ENCODE measurements around the gene ALDH4A1. TPM values are rescaled to one million over a fixed set of nuclear protein-coding genes. Genes with fewer than 3 reads are reported as not detected.
A peak's percentile ranks its signal among the peaks of the same experiment; 100 is the strongest.

The ALDH4A1 gene
- total and polyA plus RNA-seq, 9 of the 15 experiments (the other 6 are each of a cell fraction or from before 2014, with no cell fraction given), result 0.27 to 31.4 (median 16.6) TPM

GRCh38 chr1:18869847-18870594 is 32.3 kb downstream of the ALDH4A1 start:
- ChIA-PET POLR2A (no interaction called here), CTCF (ENCODE audit: low intra/inter-chr PET ratio) (interaction anchor here (0.7 kb wide), 1 partner anchor 44 kb away, joined by 3 read pairs; no protein-coding TSS in a partner anchor)
- no peaks in the 10 kb centered on the region for H3K36me3 ChIP-seq (ENCODE audit: control insufficient read depth, insufficient read depth, low read length)
- in situ Hi-C loops (cut with MboI), result no loop called here
- DNase-seq (ENCODE audit: extremely low read depth in 1 of 4, low spot score in 3 of 4) (no peak), ATAC-seq (no peak), FAIRE-seq (peak; percentile 11)
- peaks cover 0 to 7% of the 10 kb centered on the region in 2 experiments; a peak in 1 of 5 replicates for H3K4me1 ChIP-seq (replicated peaks in 1 of 2; ENCODE audit: control insufficient read depth in 2 of 2, insufficient read depth in 2 of 2, low read length in 2 of 2)
- 8% methylated on average over 9 of the region's 9 CpGs for WGBS (ENCODE audit: insufficient coverage, low coverage, missing lambda C conversion rate)
- peaks cover 21% of the 10 kb centered on the region for H4K20me1 ChIP-seq (replicated peaks; ENCODE audit: control insufficient read depth, insufficient read depth, low read length)
- no peak overlapping the region for H3K27ac ChIP-seq (ENCODE audit: extremely low read depth, low read depth, low read length)
- H3K9ac ChIP-seq (ENCODE audit: insufficient read depth in 1 of 2, low read depth in 2 of 2, low read length in 2 of 2), result no peak overlapping the region
- no peaks in the 10 kb centered on the region for H3K9me3 ChIP-seq (replicated peaks; ENCODE audit: control insufficient read depth, insufficient read depth, low read depth, low read length)
- no peak overlapping the region for H2AFZ ChIP-seq (ENCODE audit: low read depth, low read length)
- no peaks in the 10 kb centered on the region for H3K9me1 ChIP-seq (ENCODE audit: control insufficient read depth, insufficient read depth, low read length)
- TF ChIP-seq ZNF134 (CRISPR knock-in tag; conservative IDR thresholded peaks at IDR 0.05) (peak; percentile 89), TAF7 (tag; IDR thresholded peaks at IDR 0.05) (no peak)
- H3K4me3 ChIP-seq, result no peak overlapping the region
- no peak overlapping the region for H3K4me2 ChIP-seq (ENCODE audit: insufficient read depth, low read length)
- H3K27me3 ChIP-seq (ENCODE audit: control insufficient read depth in 2 of 2, insufficient read depth in 2 of 2, low read length in 2 of 2), result peaks cover 36 to 49% of the 10 kb centered on the region in 2 experiments; a peak in 4 of 5 replicates
- H3K79me2 ChIP-seq (ENCODE audit: control insufficient read depth, insufficient read depth, low read length), result no peaks in the 10 kb centered on the region
- intact Hi-C loops (cut with micrococcal nuclease), result no loop called here
- no TSS peak for BruUV-seq (replicated peaks)

GRCh38 chr1:18868801-18869424 is 33.4 kb downstream of the ALDH4A1 start:
- Histone ChIP-seq H3K9ac (ENCODE audit: insufficient read depth in 1 of 2, low read depth in 2 of 2, low read length in 2 of 2) (no peak overlapping the region), H3K9me3 (replicated peaks; ENCODE audit: control insufficient read depth, insufficient read depth, low read depth, low read length) (no peaks in the 10 kb centered on the region), H3K9me1 (ENCODE audit: control insufficient read depth, insufficient read depth, low read length) (no peaks in the 10 kb centered on the region), H3K27ac (ENCODE audit: extremely low read depth, low read depth, low read length) (no peak overlapping the region), H3K4me2 (ENCODE audit: insufficient read depth, low read length) (no peak overlapping the region), H3K4me1 (replicated peaks in 1 of 2; ENCODE audit: control insufficient read depth in 2 of 2, insufficient read depth in 2 of 2, low read length in 2 of 2) (no peaks in the 10 kb centered on the region), H2AFZ (ENCODE audit: low read depth, low read length) (no peak overlapping the region), H3K27me3 (ENCODE audit: control insufficient read depth in 2 of 2, insufficient read depth in 2 of 2, low read length in 2 of 2) (peaks cover 38 to 56% of the 10 kb centered on the region in 2 experiments; a peak in 4 of 5 replicates), H3K4me3 (no peak overlapping the region), H4K20me1 (replicated peaks; ENCODE audit: control insufficient read depth, insufficient read depth, low read length) (peaks cover 17% of the 10 kb centered on the region), H3K36me3 (ENCODE audit: control insufficient read depth, insufficient read depth, low read length) (no peaks in the 10 kb centered on the region), H3K79me2 (ENCODE audit: control insufficient read depth, insufficient read depth, low read length) (no peaks in the 10 kb centered on the region)
- WGBS (ENCODE audit: insufficient coverage, low coverage, missing lambda C conversion rate), result under 1% methylated on average over 12 of the region's 12 CpGs
- no TSS peak for BruUV-seq (replicated peaks)
- ChIA-PET CTCF (ENCODE audit: low intra/inter-chr PET ratio) (no interaction called here), POLR2A (no interaction called here)
- in situ Hi-C loops (cut with MboI) (no loop called here), intact Hi-C loops (cut with micrococcal nuclease) (no loop called here)
- ATAC-seq (no peak), FAIRE-seq (no peak), DNase-seq (ENCODE audit: extremely low read depth in 1 of 4, low spot score in 3 of 4) (no peak)
- no peak for TF ChIP-seq STAG1 (CRISPR knock-in tag; IDR thresholded peaks at IDR 0.05; ENCODE audit: borderline replicate concordance)
- TF ChIP-seq ZNF217 (CRISPR knock-in tag; IDR thresholded peaks at IDR 0.05), result no peak
- no peak for TF ChIP-seq ZNF121 (CRISPR knock-in tag; conservative IDR thresholded peaks at IDR 0.05)
- no peak for TF ChIP-seq SPI1 (IDR thresholded peaks at IDR 0.05; ENCODE audit: borderline replicate concordance, low read depth, low read length)
- TF ChIP-seq BRD4 (IDR thresholded peaks at IDR 0.05), result no peak
- TF ChIP-seq CHCHD3 (CRISPR knock-in tag; IDR thresholded peaks at IDR 0.05), result no peak
- no peak for TF ChIP-seq SETDB1 (IDR thresholded peaks at IDR 0.05; ENCODE audit: low read length)
- TF ChIP-seq, protein P1, sequence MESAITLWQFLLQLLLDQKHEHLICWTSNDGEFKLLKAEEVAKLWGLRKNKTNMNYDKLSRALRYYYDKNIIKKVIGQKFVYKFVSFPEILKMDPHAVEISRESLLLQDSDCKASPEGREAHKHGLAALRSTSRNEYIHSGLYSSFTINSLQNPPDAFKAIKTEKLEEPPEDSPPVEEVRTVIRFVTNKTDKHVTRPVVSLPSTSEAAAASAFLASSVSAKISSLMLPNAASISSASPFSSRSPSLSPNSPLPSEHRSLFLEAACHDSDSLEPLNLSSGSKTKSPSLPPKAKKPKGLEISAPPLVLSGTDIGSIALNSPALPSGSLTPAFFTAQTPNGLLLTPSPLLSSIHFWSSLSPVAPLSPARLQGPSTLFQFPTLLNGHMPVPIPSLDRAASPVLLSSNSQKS (CRISPR knock-in tag; IDR thresholded peaks at IDR 0.05), result no peak
- TF ChIP-seq TCF7L2 (IDR thresholded peaks at IDR 0.05; ENCODE audit: low read depth, low read length), result no peak
- no peak for TF ChIP-seq ELF4 (CRISPR knock-in tag; IDR thresholded peaks at IDR 0.05)
- TF ChIP-seq RHOXF2B (CRISPR knock-in tag; conservative IDR thresholded peaks at IDR 0.05), result no peak
- TF ChIP-seq SREBF1 (IDR thresholded peaks at IDR 0.05; ENCODE audit: borderline replicate concordance, low read depth, low read length), result no peak
- no peak for TF ChIP-seq ETV1 (tag; conservative IDR thresholded peaks at IDR 0.05; ENCODE audit: low read depth)
